Activated T-cell treated with anti-CD3 and anti-CD28 coated beads, Interleukin-2, amount 50 U/mL, for 1 hour (primary cell): Measurements from ENCODE around the gene CAMKK2.

Experiments used
- DNase-seq: peaks from one replicate; pipeline ENCODE4 v3.0.0-alpha.2; 2020

The CAMKK2 gene

DNA sequence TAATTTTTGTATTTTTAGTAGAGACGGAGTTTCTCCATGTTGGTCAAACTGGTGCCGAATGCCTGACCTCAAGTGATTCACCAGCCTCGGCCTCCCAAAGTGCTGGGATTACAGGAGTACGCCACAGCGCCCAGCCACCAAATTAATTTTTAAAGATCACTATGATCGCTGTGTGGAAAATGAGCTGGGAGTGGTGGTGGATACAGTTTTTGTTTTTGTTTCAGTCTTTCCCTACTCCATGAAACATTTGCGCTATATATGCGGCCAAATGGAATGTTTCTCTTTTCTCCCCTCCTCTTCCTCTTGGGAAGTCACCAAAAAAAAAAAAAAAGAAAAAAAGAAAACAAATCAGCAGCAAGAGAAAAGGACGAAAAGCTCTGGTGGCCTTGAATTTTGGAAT is 107.4 kb downstream of the CAMKK2 start:
- DNase-seq = no peak

DNA sequence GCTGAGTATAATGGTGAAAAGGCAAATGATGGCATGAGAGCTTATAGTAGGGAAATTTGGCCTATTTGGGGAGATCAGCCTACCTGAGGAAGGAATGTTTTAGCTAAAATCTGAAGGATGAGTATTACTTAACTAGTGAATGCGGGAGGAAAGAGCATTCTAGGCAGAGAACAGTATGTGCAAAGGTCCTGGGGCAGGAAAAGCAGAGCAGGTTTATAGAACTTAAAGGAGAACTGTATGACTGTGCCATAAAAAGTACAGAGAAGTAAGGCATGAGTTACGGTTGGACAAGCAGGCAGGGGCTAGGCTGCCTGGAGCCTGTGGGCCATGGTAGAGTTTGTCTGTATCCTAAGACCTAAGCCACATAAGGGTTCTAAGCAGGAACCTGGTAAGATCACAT is 108.3 kb downstream of the CAMKK2 start:
- DNase-seq = no peak
